Measurements from ENCODE around the gene AURKAIP1. TPM values are rescaled to one million over a fixed set of nuclear protein-coding genes. Genes with fewer than 3 reads are reported as not detected.

The AURKAIP1 gene
- total RNA-seq, 1 donor from 2014 or later = 93.5 TPM

DNA sequence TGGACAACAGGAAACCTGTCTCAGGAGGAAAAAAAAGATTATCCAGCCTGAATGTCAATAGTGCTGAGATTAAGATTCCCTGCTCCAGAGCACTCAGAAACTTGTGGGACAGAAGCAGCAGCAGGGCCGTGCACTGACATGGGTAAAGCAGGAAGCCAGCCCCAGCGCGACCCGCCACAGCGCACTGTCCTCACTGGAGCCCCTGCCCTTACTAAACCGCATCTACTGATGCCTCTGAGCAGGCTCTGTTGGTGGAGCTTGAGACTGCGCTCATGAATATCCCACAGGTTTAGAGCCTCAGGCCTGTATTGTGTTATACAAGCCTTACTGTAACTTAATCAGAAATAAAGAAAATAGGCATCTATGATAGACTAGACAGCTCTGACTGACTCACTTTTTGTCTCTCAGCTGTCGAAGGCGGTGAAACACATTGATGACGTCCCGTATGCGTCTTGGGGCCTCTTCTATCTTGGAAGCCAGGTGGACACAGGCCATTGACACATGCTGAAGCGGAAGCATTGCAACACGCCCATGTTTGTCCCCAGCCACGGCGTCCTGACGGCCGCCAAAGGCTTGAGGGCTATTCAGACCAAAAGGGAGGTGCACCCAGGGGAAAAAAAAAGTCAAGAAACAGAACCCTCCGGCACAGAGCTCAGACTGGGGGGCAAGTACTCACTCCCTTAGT is 23.0 kb upstream of the AURKAIP1 start:
- H3K36me3 ChIP-seq (ENCODE audit: control insufficient read depth, insufficient read depth, low read length) = peaks cover 41% of the 10 kb centered on the region
- TF ChIP-seq, protein P1, sequence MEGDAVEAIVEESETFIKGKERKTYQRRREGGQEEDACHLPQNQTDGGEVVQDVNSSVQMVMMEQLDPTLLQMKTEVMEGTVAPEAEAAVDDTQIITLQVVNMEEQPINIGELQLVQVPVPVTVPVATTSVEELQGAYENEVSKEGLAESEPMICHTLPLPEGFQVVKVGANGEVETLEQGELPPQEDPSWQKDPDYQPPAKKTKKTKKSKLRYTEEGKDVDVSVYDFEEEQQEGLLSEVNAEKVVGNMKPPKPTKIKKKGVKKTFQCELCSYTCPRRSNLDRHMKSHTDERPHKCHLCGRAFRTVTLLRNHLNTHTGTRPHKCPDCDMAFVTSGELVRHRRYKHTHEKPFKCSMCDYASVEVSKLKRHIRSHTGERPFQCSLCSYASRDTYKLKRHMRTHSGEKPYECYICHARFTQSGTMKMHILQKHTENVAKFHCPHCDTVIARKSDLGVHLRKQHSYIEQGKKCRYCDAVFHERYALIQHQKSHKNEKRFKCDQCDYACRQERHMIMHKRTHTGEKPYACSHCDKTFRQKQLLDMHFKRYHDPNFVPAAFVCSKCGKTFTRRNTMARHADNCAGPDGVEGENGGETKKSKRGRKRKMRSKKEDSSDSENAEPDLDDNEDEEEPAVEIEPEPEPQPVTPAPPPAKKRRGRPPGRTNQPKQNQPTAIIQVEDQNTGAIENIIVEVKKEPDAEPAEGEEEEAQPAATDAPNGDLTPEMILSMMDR (IDR thresholded peaks at IDR 0.05; ENCODE audit: insufficient read depth, low read length, severe bottlenecking) = no peak
- H3K4me3 ChIP-seq (ENCODE audit: low read depth, low read length) = peak overlapping the region; percentile 92
- H3K27me3 ChIP-seq (ENCODE audit: control insufficient read depth, insufficient read depth, low read length) = no peaks in the 10 kb centered on the region
- FAIRE-seq (no peak), DNase-seq (ENCODE audit: low read depth) (peak; percentile 55)

DNA sequence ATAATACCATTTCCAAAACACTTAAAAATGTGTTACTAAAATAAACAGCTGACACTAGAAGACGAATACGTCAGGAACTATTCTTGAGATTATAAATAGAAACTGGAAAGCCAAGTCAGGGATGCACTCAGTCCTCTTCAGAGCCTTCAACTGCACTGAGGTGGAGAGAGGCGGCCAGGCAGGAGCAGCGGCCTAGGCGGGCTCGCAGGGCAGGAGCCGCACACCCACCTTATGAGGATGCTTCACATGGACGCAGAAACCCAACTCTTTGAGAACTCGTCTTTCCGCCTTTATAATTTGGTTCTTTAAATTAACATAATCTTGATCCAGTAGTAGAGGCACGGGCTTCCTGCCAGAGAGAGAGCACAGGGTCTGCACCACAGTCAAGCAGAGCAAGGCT is 20.2 kb upstream of the AURKAIP1 start:
- Histone ChIP-seq H3K27me3 (ENCODE audit: control insufficient read depth, insufficient read depth, low read length) (no peaks in the 10 kb centered on the region), H3K36me3 (ENCODE audit: control insufficient read depth, insufficient read depth, low read length) (peaks cover 43% of the 10 kb centered on the region), H3K4me3 (ENCODE audit: low read depth, low read length) (no peak overlapping the region)
- FAIRE-seq = no peak
- DNase-seq (ENCODE audit: low read depth) = no peak
- TF ChIP-seq, protein P1 (IDR thresholded peaks at IDR 0.05; ENCODE audit: insufficient read depth, low read length, severe bottlenecking) = no peak

DNA sequence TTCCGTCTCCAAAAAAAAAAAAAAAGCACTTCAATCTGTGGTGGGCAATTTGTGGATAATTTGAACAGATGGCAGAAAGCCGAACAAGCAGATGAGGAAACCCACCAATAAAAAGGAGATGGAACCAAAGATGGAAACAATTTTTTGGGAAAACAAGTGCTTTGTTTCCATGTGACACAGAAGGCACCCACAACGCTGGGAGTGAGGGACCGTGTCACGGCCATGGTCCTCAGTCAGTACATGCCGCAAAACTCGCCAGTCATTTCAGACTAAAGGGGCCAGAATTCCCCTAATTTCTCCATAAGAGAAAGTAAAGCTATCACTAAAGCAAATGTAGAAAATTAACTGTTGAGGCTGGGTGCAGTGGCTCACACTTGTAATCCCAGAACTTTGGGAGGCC is 19.1 kb upstream of the AURKAIP1 start:
- DNase-seq (ENCODE audit: low read depth) = no peak
- Histone ChIP-seq H3K36me3 (ENCODE audit: control insufficient read depth, insufficient read depth, low read length) (peaks cover 49% of the 10 kb centered on the region), H3K27me3 (ENCODE audit: control insufficient read depth, insufficient read depth, low read length) (no peaks in the 10 kb centered on the region), H3K4me3 (ENCODE audit: low read depth, low read length) (no peak overlapping the region)
- TF ChIP-seq, protein P1 (IDR thresholded peaks at IDR 0.05; ENCODE audit: insufficient read depth, low read length, severe bottlenecking) = no peak
- FAIRE-seq = no peak

DNA sequence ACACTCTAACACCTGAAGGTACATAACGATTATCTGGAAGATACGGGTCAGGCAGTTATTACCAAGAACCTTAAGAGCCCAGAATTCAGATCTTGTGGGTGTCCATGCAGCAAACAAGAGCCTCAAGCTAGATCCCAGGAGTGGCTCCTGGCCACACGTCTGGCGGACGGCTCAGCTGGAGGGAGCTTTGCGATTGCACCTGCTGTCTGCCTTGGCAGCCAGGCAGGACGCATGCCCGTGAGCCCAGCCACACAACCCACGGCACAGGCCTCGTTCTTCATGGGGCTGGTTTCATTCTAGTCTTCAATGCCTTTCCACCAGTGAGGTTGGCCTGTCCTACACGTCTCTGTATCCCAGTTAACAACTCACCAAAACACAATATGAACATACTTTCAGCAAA is 18.4 kb upstream of the AURKAIP1 start:
- Histone ChIP-seq H3K27me3 (ENCODE audit: control insufficient read depth, insufficient read depth, low read length) (no peaks in the 10 kb centered on the region), H3K36me3 (ENCODE audit: control insufficient read depth, insufficient read depth, low read length) (peaks cover 50% of the 10 kb centered on the region), H3K4me3 (ENCODE audit: low read depth, low read length) (no peak overlapping the region)
- FAIRE-seq (no peak), DNase-seq (ENCODE audit: low read depth) (no peak)
- TF ChIP-seq, protein P1 (IDR thresholded peaks at IDR 0.05; ENCODE audit: insufficient read depth, low read length, severe bottlenecking) = no peak

DNA sequence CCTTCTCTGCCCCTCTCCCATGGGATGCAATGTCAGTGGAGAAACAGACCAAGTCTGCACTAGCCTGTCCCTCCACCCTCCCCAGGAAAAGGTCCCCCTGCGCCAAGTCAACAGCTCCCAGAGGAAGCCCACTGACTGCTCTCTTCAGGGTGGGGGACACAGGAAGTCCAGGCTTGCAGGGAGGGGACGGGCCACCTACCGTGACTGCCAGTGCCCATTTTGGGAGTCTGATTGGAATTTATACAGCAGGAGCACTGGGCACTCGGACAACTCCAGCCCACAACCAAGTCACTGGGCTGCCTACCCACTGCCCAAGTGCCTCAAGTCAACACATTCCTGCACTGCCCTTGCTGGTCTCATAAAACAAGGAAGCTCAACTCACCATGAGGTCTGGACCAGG is 18.0 kb upstream of the AURKAIP1 start:
- no peak for DNase-seq (ENCODE audit: low read depth)
- no peaks in the 10 kb centered on the region for H3K27me3 ChIP-seq (ENCODE audit: control insufficient read depth, insufficient read depth, low read length)
- peaks cover 48% of the 10 kb centered on the region for H3K36me3 ChIP-seq (ENCODE audit: control insufficient read depth, insufficient read depth, low read length)
- FAIRE-seq = no peak
- H3K4me3 ChIP-seq (ENCODE audit: low read depth, low read length) = no peak overlapping the region
- TF ChIP-seq, protein P1 (IDR thresholded peaks at IDR 0.05; ENCODE audit: insufficient read depth, low read length, severe bottlenecking) = no peak

DNA sequence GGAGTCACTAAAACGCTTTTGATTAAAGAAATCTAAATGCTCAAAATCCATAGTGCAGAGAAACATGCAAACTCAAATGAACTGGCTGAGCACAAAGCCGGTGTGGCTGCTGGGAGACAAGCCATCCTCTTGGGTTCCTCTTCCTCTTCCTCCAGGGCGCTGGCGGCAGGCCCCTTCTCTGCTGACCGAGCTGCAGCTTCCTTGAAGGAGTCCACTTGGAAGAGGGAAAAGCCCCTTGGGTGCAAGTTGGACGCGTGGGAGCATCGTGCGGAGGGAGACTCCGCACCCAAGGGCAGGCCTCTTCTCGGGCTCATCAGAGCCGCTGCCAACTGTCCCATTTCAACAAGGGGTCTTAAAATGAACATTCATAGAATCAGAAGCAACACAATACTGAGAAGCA is 16.2 kb upstream of the AURKAIP1 start:
- H3K4me3 ChIP-seq (ENCODE audit: low read depth, low read length) = no peak overlapping the region
- TF ChIP-seq, protein P1 (IDR thresholded peaks at IDR 0.05; ENCODE audit: insufficient read depth, low read length, severe bottlenecking) = no peak
- no peaks in the 10 kb centered on the region for H3K27me3 ChIP-seq (ENCODE audit: control insufficient read depth, insufficient read depth, low read length)
- FAIRE-seq = no peak
- peaks cover 51% of the 10 kb centered on the region for H3K36me3 ChIP-seq (ENCODE audit: control insufficient read depth, insufficient read depth, low read length)
- no peak for DNase-seq (ENCODE audit: low read depth)
